ENCODE measurements around the gene IL1R2.

Gene IL1R2

DNA sequence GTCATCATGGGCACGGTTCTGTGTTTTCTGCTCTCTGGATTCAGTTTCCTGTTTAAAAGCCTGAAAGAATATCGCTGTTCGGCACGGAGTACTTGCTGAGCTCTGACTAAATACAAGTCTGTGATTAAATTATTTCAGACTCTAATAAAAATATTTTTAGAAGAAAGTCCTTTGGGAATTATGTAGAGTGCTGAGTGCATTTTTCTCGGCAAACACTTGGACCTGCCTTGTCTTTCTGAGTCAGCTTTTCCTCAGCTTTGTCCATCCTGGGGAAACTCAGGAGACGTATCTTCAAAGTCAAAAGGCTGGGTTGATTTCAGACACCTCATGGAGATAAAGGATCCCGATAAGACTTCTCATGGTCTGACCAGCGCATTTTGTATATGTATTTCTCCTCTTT is 45.9 kb downstream of the IL1R2 start:
- DNase-seq (ENCODE audit: low read depth in 4 of 4, low spot score in 1 of 4) = no peak

DNA sequence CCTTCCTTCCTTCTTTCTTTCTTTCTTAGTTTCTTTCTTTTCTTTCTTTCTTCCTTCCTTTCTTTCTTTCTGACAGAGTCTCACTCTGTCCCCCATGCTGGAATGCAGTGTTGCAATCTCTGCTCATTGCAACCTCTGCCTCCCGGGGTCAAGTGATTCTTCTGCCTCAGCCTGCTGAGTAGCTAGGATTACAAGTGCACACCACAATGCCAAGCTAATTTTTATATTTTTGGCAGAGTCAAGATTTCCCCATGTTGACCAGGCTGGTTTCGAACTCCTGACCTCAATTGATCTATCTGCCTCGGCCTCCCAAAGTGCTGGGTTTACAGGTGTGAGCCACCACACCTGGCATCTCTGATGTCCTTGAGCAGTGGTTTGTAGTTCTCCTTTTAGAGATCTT is 48.5 kb downstream of the IL1R2 start:
- no peak for DNase-seq (ENCODE audit: low read depth in 4 of 4, low spot score in 1 of 4)

DNA sequence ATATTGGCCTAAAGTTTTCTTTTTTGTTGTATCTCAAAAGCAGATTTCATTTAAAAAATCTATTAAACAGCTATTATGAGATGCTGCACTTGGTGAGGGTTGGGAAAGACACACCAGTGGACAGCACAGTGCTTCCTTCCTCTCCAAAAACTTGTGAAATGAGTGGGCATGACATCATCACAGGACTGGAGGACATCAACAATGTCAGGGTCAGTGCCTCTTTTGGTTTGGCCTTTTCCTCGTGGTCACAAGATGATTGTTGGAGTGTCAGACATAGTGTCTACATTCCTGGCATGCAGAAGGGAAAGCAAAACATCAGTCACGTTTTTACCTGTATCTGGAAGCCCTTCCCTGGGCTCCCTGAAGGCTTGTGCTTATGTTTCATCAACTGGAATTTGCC is 49.6 kb downstream of the IL1R2 start:
- DNase-seq (ENCODE audit: low read depth in 4 of 4, low spot score in 1 of 4) = no peak

DNA sequence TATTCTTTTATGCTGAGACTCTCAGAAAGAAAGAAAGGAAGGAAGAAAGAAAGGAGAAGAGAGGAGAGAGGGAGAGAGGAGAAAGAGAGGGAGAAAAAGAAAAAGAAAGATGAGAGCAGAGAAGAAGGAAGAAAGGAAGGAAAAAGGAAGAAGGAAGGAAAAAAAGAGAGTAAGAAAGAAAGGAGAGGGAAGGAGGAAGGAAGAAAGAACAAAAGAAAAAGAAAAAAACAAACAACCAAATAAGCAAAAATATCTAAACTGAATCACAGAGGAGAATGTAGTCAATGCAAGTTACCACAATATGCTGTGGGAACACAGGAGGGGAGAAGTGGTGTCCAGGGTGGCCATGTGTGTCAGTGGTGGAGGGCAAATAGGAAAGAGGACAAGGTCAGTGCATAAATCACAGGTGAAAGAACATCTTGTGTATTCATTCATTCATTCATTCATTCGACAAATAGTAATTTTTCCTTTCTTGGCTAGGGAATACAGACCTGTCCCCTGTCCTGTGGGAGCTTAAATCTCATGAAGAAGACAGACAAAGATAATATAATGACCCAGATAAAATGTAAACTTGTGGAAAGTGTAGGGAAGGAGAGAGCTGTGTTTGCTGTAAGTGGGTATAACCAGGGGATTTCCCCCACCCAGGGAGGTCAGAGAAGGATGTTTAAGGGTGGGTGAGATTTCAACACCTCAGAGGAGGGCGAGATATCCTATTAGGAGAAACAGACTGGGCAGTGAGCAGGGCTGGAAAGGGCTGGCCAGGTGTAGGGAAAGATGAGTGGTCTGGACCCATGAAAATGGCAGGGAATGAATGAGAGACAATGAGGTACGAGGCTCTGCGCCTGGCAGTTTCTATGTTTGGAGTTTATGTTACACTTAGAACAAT is 50.7 kb downstream of the IL1R2 start:
- DNase-seq (ENCODE audit: low read depth in 4 of 4, low spot score in 1 of 4) = no peak

DNA sequence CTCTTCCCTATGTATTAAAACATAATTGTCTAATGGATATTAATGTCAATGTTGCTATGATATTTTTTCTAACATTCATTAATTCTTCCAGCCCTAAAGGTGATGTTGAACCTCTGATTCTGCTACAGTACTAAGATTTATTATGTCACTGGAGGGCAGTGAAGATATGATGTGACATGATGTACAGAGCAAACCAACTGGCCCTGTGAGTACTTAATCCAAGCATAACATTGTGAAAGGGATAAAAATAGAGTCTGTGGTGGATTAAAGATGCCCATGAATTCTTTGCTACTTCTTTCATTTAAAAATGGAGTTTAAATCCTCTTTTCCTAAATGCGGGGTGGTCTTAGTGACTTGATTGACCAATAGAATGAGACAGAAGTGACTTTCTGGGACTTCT is 51.8 kb downstream of the IL1R2 start:
- DNase-seq (ENCODE audit: low read depth in 4 of 4, low spot score in 1 of 4) = no peak

DNA sequence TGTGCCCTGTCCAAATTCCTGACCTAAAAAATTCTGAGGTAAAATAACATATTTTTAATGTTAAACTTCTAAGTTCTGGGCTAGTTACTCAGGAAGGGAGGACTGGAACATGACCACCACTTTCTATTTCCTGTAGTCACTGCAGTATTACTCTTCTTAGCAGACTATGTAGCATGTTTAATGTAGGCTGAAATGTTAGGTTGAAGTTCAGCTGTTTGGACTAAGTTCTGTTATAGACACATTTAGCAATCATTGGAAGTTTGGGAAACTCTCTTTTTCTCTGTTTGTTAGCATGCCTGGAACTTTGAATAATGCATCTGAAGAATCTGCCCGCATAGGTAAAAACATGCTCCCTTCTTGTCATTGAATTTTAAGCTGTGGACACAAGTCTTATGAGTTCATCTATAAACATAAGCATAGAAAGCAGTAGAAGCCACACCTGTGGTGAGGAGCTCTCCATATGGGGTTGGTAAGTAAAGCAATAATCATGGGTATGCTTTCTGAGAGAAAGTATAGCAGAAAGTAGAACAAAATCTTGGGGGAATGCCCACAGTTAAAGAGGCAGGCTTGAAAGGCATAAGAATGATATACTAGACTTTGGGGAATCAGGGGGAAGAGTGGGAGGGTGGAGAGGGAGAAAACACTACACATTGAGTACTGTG is 52.6 kb downstream of the IL1R2 start:
- no peak for DNase-seq (ENCODE audit: low read depth in 4 of 4, low spot score in 1 of 4)

DNA sequence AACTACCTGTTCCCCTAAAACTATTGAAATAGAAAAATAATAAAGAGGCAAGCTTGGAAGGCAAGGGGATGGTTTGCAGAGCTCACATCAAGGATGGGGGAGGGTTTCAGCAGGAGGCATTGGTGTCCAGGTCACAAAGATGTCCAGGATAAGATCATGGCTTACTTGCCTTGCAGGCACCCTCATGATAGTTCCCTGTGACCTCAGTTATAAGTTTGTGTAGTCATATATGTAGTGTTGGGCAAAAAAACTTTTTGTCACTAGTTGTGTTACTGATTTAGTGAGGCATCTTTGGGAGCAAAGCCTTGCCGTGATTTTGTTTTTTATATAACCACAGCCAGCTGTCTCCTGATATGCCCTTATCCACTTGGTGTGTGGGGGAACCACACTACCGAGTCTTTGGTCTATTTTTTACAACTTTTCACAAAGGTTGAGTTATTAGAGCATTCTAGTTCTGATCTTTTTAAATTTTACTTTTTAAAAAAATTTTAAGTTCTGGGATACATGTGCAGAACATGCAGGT is 53.3 kb downstream of the IL1R2 start:
- DNase-seq (ENCODE audit: low read depth in 4 of 4, low spot score in 1 of 4) = no peak

DNA sequence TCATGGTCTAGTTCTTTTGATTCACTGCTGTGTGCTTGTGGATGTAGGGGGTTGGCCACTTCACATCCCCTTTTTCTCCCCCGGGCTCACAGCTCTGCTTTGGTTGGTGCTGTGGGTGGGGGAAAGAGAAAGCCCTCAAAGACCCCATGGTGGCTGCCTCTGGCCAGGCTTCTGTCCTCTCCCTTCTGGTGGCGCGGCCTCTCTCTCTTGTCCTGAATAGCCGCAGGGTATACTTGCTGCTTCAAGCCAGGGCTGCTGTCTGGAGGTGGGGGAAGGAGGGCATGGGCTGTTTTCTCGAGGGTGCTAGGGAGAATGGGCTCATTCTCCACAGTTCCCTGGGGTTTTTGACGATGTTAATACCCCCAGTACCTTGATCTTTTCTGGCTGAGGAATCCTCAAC is 53.9 kb downstream of the IL1R2 start:
- no peak for DNase-seq (ENCODE audit: low read depth in 4 of 4, low spot score in 1 of 4)

DNA sequence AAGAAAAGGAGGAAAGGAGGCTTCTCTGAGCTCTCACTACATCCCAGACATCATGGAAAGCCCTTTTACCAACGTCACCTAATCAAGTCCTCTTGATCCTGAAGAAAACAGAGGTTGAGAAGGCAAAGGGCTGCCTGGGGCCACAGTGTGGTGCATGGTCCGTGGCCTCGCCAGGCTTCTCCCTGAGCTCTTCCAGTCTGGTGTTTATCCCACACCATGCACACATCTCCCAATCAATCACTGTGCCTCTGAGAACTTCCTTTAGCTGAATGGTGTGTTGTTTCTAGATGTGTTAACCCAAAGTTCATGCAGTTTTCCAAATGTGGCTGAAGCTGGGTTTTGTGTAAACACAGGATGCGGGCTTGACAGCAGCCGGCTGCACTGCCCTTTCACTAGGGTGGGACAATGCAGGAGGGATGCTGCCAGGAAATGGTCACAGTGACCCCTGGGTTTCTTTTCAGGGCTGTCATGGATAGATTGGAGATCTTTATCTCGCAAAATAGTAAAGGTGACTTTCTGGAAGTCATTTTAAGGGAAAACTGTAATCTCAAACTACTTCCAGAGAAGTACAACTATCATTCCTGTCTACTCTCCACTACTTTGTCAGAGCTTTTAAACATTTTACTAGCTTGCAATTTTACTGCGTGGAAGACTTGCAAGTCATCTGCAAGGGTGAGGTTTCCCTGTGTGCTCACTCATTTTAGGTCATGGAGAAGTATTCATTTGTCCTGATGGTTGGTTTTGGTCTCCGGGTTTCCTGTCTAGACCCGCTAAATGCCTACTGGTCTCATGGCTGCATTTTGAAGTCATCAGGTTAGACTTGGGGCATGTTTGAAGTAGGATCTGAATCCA is 54.6 kb downstream of the IL1R2 start:
- DNase-seq (ENCODE audit: low read depth in 4 of 4, low spot score in 1 of 4) = no peak

DNA sequence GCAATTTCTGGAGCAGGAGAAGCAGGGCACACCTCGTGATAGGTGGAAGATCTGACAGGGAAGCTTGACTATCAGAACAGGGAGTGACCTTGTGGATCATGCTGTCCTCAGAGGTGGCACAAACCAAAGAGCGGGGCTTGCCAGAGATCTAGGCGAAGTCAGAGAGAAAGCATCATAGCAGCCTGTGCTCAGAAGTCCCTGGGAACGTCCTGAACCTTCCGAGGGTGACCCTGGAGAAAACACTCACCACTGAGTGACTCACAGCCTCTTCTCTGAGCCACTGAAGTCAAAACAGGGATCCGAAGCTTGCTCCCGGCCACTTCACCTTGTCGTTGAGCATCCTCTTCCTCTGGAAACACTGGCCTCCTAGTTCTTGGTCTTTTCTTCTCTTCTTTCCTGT is 56.7 kb downstream of the IL1R2 start:
- no peak for DNase-seq (ENCODE audit: low read depth in 4 of 4, low spot score in 1 of 4)

DNA sequence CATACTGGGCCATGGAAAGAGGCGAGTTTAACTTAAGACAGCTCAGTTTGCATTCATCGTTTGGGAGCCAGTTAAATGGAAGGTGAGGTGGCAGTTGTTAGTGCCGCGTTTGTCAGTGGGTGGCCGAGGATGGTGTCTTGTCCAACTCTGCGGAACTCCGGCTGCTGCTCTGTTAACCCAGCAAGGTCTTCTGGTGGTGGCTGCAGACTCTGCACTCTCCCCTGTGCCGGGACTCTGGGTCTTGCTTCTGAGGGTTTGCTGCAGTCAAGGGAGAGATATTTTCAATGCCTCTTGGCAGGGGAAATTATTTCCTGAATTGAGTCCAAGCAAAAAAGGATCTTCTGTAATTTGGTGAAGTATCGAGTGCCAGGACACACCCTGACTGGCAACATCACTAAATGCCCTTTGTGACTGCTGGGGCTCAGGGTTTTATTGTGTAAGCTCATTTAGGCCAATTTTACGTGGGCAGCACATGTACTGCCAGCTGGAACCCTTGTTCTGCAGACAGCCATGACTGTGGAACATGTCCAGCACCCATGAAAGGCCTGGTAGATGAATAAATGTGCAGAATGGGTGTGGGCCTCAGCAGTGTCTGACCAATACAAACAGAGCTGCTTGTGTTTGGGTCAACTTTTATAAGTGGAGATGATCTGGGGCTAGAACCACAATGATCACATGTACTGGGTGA is 58.1 kb downstream of the IL1R2 start:
- DNase-seq (ENCODE audit: low read depth in 4 of 4, low spot score in 1 of 4) = no peak

DNA sequence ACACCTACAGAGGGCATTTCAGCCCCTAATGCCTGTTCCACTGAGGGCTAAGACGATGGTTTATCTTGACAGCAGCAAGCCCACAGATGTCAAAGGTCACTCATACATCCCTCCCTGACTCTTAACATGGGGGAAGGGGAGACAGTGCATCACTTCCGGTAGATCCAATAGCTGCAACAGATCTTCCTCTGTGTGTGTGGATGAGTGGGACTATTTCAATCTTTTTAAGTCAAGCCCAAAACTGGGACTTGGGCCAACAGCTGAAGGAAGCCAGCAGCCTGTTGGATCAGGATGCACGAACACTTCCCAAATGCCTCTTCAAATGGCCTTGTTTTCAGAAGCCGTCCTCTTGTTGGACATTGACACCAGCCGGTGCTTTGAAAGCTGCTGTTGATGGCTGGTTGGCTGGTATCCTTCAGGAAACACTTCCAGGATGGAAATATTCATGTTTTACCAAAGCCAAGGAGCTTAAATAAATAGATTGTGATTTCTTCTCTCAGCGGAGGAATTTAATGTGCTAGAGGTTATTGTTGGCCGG is 59.2 kb downstream of the IL1R2 start:
- no peak for DNase-seq (ENCODE audit: low read depth in 4 of 4, low spot score in 1 of 4)

DNA sequence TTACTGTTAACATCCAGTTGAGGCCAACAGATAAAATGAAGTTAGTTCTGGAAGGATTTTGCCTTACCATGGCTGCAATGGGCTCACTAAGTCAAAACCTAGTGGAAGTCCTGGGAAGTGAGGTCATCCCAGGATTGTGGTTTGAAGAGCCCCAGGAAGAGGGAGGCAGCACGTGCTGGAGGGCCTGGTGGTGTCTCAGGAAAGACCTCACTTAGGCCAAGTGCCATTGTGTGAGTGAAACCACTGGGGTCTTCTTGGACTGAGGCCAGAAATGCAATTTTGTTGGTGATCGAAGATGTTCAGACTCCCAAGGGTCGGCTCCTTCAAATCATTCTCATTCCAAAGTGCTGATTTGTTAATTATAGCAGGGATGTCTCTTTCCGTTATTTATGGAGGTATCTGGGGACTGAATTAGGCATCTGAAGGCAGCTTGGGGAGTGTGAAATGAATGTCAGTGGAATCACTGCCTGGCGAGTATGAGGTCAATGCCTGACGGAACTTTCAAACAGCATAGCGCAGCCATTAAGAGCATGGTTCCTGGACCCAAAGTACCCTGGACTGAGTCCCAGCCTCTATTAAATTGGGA is 60.0 kb downstream of the IL1R2 start:
- no peak for DNase-seq (ENCODE audit: low read depth in 4 of 4, low spot score in 1 of 4)

DNA sequence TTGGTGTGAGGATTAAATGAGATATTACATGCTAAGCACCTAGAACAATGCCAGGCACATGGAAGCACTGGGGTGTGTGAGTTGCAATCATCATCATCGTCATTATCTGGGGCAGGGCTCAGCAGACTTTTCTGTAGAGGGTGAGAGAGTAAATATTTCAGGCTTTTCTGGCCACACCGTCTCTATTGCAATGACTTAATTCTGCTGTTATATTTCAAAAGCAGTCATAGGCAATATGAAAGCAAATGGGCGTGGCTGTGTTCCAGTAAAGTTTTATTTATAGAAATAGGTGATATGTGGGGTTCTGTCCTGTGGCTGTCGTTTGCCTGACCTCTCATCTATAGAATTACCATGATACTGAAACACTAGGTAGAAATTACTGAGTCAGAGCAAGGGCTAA is 60.6 kb downstream of the IL1R2 start:
- DNase-seq (ENCODE audit: low read depth in 4 of 4, low spot score in 1 of 4) = no peak

DNA sequence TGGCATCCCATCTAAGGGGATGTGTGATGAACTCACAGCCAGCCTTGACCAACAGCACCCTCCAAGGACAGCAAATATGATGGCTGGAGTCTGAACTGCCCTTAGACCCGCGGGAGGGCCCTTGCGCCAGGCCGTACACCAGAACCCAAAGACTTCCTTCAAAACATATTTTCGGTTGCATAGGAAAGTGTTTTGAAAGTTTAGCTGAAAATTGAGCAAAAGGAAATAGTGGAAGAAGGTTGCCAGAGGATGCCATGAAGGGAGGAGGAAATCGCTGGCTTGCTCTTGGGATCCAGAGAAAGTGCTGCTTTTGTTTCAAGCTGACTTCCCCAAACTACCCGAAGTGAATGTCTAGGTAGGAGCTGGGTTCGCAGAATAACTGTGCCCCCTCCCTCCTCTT is 61.3 kb downstream of the IL1R2 start:
- no peak for DNase-seq (ENCODE audit: low read depth in 4 of 4, low spot score in 1 of 4)

DNA sequence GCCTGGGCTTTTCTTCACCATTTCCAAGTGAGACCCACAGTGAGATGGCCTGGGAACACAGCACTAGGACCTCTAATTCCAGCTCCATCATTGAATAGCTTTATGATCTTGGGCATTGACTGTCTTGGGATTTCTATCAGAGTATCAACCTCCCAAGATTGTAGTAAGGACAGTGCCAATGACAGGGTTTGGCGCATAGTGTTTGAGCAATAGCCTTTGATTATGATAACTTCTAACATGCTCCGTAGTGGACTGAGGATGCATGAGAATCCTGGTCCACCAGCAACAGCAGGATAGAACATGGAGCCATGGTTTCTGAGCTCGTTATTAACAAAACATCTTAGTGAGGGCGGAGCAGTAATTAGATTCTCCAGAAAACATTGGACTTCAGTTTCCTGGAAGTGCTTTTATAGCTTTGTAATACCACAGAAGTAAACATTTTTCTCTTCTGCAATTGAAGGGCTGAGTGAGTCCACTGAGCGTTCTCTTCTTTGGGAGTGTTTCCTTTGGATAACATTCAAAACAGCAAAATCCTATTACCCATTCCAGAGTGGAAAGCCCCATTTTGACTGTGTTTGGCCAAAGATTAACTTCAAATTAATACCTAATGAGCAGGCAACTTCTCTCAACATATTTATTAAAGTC is 63.7 kb downstream of the IL1R2 start:
- DNase-seq (ENCODE audit: low read depth in 4 of 4, low spot score in 1 of 4) = no peak

DNA sequence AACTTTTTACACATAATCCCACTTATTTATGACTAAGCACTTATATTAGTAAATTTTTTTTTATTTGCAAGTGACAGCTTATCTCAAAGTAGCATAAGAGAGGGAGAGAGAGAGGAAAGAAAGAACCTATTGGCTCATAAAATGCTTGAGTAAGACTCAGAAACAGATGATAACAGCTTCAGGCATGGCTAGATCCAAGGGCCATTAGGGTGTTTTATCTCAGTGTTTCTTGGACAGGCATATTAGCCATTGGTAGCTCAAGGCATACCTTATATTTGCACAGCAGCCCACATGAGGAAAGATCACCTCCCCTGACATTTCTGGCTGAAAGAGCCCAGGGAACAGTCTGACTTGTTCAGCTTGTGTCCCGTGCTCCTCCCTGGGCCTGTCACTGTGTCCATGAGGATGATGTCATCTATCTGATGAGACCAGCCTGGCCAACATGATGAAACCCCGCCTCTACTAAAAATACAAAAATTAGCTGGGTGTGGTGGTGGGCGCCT is 64.4 kb downstream of the IL1R2 start:
- no peak for DNase-seq (ENCODE audit: low read depth in 4 of 4, low spot score in 1 of 4)

DNA sequence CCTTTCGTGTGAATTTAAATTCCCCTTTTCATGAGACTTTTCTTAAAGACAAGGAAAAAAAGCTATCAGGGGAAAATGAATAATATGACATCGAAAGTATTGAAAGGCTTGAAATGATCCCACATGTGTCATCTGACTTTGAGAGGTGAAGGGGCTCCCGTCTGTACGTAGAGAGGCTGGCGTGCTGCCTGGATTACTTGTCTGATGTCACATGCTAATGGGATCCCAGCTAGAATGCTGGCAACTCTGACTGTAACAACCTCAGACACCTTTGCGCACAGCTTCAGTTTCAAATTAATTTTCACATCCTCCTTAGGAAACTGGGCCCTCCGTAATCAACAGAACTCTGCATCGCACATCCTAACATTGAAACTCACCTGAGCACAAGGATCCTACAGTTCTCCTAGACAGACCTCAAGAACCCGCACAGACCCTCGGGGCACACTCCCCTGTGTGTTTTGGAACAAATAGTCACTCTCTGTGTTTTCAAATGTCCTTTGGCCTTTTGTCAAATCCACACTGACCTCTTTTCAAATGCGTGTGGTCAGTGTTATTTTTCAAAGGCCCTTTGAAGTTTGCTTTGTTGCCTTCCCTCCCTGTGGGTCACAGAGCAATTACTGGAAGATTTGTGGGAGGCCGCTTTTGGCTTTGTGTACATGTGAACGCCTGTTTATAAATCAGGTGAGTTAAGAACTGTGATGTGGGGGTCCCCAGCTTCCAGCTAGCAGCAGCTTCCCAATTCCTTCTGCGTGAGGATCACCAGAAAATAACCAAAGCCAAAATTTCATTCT is 65.9 kb downstream of the IL1R2 start:
- DNase-seq (ENCODE audit: low read depth in 4 of 4, low spot score in 1 of 4) = peak in 1 of 4 experiments; percentile 28

DNA sequence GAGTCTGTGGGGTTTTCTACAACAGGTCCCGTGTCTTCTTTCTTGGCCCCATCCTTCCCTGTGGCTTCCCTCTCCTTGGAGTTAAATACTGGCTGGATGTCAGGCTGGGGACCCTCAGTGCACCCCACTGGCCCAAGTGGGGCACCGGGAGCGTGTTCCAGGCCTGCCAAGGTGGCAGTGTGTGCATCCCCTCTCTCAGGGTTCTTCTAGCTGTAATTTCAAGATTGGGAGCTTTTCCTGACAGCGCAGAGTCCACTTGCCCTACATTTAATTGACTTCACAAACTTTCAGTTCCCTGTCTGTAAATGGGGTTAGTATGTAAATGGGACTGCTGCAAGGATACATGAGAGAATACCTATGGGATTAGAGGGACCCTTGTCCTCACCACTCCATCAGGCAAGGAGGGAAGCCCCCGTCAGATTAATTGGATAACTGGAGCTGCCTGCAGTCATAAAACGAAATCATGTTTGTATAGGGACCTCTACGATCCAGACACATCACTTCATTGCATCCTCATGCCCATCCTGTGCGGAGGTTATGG is 66.6 kb downstream of the IL1R2 start:
- DNase-seq (ENCODE audit: low read depth in 4 of 4, low spot score in 1 of 4) = no peak

All from stimulated activated CD4-positive, alpha-beta T cell treated with anti-CD3 and anti-CD28 coated beads, Interleukin-1b, Interleukin-23, amount 100 ng/mL, for 24 hours (primary cell).